Measurements from ENCODE around the gene TKT. TPM values are rescaled to one million over a fixed set of nuclear protein-coding genes. Genes with fewer than 3 reads are reported as not detected.

TKT gene
- total and polyA plus RNA-seq, 2 of the 13 experiments (the other 11 are each of a cell fraction or from before 2014, with no cell fraction given), result 150 to 238 TPM

GRCh38 chr3:53254509-53255422 lies 1.1 kb downstream of the TKT start (continued):
- TF ChIP-seq ZHX2 (IDR thresholded peaks at IDR 0.05; ENCODE audit: low read depth), result no peak
- TF ChIP-seq ZHX2 (CRISPR knock-in tag; IDR thresholded peaks at IDR 0.05; ENCODE audit: borderline replicate concordance), result peak; percentile 51; the same call in 1 of the 2 replicates
- TF ChIP-seq ZNF501 (CRISPR knock-in tag; IDR thresholded peaks at IDR 0.05), result peak; percentile 31; the same call in 1 of the 2 replicates
- 0 out of 2 replicates have a peak, but pooled peaks have one; percentile 17 for TF ChIP-seq ZNF572 (CRISPR knock-in tag; IDR thresholded peaks at IDR 0.05)
- TF ChIP-seq PHF5A (CRISPR knock-in tag; IDR thresholded peaks at IDR 0.05; ENCODE audit: low read depth, unreplicated experiment), result peak; percentile 17
- TF ChIP-seq KMT2A (CRISPR knock-in tag; IDR thresholded peaks at IDR 0.05), result 0 out of 2 replicates have a peak, but pooled peaks have one; percentile 25
- TF ChIP-seq TFDP1 (CRISPR knock-in tag; IDR thresholded peaks at IDR 0.05; ENCODE audit: borderline replicate concordance), result 0 out of 2 replicates have a peak, but pooled peaks have one; percentile 7
- TF ChIP-seq ZNF639 (CRISPR knock-in tag; conservative IDR thresholded peaks at IDR 0.05), result no peak
- TF ChIP-seq, protein P1, sequence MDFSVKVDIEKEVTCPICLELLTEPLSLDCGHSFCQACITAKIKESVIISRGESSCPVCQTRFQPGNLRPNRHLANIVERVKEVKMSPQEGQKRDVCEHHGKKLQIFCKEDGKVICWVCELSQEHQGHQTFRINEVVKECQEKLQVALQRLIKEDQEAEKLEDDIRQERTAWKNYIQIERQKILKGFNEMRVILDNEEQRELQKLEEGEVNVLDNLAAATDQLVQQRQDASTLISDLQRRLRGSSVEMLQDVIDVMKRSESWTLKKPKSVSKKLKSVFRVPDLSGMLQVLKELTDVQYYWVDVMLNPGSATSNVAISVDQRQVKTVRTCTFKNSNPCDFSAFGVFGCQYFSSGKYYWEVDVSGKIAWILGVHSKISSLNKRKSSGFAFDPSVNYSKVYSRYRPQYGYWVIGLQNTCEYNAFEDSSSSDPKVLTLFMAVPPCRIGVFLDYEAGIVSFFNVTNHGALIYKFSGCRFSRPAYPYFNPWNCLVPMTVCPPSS (IDR thresholded peaks at IDR 0.05), result no peak
- TF ChIP-seq ZBTB7B (CRISPR knock-in tag; IDR thresholded peaks at IDR 0.05), result 0 out of 2 replicates have a peak, but pooled peaks have one; percentile 30
- no peak for TF ChIP-seq TSC22D2 (CRISPR knock-in tag; IDR thresholded peaks at IDR 0.05; ENCODE audit: borderline replicate concordance)
- TF ChIP-seq TOPORS (CRISPR knock-in tag; IDR thresholded peaks at IDR 0.05), result no peak
- peak; percentile 65; the same call in 1 of the 2 replicates for TF ChIP-seq KAT7 (CRISPR knock-in tag; IDR thresholded peaks at IDR 0.05; ENCODE audit: borderline replicate concordance)
- TF ChIP-seq ZNF800 (CRISPR knock-in tag; IDR thresholded peaks at IDR 0.05), result peak; percentile 30; the same call in 1 of the 2 replicates
- TF ChIP-seq CREM (IDR thresholded peaks at IDR 0.05), result 0 out of 2 replicates have a peak, but pooled peaks have one; percentile 30
- no peak for TF ChIP-seq CREM (CRISPR knock-in tag; IDR thresholded peaks at IDR 0.05)
- peak; percentile 39; the same call in 1 of the 2 replicates for TF ChIP-seq ZC3H13 (CRISPR knock-in tag; IDR thresholded peaks at IDR 0.05)
